NCI-H1048 (cell line): Measurements from ENCODE around the gene CPEB4.

ENCODE experiments used
- DNase-seq: peaks from one replicate; lab custom pipeline; 2025; lab: John Stamatoyannopoulos, UW

Gene CPEB4

DNA sequence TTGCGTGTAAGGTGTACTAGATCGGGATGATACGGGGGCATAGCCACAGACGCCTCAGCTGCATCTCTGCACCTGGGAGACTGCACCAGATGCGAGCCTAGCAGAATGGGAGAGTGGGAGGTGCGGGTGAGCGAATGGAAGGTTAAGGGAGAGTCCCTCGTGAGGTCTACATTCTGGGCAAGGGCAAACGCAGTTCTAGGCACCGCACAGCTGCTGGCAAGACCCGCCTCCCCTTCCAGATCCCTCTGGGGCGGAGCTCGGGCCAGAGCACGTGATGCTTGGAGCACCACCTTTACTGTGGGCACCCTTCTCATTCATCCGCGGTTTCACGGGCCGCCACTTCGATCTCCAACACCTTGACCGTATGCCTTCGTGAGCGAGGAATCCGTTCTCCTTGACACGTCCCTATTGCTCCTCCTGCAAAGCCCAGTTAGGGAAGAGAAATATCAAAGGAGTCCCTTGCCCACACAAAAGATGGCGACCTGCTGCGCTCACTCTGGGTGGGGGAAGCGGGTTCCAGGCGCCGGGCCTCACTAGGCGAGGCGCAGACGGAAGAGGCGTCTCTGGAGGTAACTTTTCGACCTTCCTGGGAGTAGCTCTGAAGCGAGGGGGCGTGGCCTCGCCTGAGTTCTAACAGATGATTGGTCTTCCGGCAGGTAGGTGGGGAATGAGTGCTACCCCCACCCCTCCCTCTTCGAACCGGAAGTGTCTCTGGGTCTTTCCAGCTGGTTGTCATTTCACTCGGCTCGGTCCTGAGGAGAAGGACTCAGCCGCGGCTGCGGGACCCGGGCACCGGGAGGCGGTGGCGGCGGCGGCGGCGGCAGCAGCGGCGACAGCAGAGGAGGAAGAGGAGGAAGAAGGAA, at the start of gene CPEB4:
TSS of gene CPEB4 (plus strand) at position 740 of the 863 bp plus-strand sequence. CDS start 1,385 bp downstream, outside the sequence.
- DNase-seq, result peak; percentile 90

DNA sequence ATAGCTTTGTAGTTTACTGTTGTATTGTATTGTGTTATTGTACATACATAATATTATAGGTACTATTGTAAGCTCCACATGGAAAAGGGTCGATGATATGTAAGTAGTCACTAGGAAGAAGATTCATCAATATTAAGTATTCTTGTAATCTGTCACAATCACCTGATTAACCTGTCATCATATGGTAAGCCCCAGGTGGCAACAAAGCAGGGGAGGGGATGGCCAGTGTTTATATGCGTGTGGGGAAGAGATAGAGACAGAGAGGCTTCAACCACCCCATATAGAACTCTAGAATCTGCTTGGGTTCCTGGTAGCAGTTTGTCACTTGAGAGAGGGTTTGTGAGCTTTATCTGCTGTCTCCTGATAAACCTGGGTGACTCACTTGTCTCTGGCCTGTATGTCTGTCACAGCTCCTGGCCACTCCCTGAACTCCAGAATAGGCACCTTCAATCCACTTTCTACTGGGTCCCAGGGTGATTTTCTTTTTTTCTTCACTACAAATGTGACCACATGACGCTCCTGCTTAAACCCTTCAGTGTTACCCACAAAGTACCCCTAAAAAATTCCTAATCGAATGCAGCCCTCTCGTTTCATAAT, 48.9 kb upstream of the CPEB4 start:
- DNase-seq, result no peak

DNA sequence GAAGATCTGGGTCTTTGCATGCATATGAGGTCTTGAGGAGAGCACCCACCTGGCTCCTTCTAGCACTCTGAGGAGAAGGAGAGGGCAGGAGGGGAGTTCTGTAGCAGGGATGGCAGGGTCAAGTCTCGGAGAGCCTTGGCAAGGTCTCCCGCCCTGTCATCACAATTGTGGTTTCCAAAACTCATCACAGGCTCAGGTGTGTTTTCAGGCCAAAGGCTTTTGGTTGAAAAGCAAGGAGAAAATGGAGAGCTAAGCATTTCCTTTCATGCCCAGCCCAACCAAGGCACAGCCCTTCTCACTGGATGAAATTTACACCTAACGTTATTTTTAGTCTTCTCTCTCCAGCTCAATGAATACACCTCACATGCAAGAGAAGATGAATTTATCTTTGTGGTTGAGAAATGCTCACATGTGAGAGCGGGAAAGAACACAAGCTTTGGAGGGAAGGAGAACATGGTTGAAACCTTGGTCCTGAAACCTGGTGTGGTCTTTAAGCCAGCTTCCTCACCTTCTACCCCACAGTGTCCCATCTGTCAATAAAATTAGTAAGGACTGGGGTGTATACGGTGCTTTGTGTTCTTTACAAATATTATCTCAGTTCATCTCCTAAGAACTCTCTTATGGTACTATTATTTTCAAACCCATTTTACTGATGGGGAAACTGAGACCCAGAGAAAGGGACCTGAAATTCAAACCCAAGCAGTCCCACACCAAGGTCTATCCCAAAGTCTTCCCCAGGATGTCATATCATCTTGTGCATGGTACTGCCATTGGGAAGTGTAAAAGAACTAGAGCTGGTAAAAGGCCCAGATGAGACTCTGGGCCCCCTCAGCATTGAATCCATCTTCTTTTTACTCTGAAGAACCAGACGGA, 47.8 kb upstream of the CPEB4 start:
- no peak for DNase-seq

DNA sequence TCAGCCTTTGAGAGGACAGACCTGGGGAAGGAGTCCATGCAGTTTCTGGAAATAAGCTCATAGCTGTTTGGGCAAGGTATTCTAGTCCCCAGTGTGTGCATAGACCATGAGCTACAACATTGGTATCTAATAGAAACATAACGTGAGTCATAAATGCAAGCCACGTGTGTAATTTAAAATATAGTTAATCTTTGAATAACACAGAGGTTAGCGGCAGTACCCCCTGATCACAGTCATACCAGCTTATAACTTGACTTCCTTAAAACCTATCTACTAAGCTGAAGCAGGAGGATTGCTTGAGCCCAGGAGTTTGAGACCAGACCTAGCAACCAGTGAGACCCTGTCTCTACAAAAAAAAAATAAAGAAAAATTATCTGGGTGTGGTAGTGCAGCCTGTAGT, 46.4 kb upstream of the CPEB4 start:
- no peak for DNase-seq

DNA sequence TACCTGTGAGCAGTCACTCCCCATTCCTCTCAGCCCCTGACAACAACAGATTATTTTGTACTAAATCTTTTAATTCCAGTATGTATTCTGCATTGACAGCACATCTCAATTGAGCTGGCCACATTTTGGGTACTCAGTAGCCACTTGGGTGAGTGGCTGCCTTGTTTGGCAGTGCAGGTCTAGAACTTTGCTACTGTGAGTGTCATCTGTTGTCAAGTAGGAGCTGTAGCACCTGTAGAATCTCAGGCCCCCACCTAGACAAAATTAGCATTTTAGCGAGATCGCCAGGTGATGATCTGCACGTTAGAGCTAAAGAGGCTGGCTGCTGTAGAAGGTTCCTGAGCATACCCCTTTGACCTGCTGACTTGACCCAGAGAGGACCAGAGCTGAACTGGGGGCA, 44.4 kb upstream of the CPEB4 start:
- no peak for DNase-seq

DNA sequence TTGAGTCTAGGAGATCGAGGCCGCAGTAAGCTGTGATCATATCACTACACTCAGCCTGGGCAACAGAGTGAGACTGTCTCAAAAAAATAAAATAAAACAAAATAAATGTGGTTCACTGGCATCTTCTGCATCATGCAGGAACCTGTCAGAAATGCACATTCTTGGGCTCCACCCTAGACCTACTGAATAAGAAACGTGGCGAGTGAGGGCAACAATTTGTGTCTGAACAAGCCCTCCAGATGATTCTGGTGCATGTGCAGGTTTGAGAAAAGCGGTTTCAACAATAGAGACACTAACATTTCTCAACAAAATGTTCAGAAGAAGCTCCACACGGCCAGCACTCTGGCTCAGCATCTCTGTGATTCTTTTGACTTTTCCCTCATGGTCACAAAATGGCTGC, 42.8 kb upstream of the CPEB4 start:
- no peak for DNase-seq

DNA sequence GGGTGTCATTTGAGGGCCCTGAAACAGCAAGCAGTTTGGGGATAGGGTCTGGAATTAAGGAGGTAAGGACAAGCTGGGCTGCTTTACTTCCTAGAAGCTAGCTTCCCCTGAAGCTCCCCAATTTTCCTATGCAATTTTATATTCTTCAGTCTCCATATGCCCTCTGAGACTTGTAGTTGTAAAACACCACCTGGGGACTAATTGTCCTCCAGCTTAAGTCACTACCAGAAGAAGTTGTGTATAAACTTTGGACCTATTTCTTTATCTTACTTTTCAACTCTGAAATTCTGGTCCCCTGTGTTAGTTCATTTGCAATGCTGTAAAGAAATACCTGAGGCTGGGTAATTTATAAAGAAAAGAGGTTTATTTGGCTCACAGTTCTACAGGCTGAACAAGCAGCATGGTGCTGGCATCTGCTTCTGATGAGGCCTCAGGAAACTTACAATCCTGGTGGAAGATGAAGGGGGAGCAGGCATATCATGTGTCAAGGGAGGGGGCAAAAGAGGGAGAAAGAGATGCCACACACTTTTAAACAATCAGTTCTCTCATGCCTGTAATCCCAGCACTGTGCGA, 41.1 kb upstream of the CPEB4 start:
- DNase-seq, result no peak

DNA sequence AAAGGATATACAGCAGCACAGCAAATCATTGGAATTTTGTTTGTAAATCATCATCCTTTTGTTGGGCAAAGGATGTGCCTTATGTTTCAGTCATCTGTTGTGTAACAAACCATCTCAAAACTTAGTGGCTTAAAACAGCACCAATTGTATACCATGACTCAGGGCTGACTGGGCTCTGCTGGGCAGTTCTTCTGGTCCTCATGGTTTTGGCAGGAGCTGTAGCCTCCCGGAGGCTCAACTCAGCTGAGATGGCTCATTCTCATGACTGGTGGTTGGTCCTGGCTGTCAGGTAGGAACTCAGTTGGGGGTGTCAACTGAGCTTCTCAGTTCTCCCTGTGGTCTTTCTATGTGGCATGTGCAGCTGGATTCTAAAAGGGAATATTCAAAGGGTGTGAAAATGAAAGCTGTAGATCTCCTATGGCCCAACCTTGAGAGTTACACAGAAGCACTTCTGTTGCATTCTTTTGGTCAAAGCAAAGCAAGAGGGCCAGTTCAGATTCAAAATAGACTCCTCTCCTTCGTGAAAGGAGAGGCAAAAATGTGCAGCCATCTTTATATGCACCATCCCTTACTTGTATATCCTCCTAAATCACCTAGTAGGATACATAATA, 39.1 kb upstream of the CPEB4 start:
- DNase-seq, result no peak

DNA sequence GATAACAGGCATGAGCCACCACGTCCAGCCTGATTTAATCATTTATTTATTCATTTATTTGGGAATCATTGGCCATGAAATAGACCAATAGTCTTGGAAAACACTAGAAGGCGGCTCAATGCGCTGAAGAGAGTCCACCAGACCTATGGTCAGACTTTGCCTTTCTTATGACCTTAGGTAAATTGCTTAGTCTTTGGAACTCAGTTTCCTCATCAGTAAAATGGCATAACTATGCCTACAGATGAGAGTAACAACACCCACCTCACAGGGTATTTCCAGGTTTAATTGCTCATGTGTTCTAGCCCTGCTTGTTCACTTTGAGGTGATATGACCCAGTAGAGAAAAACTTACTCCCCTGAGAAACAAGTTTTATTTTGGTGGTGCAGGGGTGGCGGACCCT, 38.2 kb upstream of the CPEB4 start:
- no peak for DNase-seq

DNA sequence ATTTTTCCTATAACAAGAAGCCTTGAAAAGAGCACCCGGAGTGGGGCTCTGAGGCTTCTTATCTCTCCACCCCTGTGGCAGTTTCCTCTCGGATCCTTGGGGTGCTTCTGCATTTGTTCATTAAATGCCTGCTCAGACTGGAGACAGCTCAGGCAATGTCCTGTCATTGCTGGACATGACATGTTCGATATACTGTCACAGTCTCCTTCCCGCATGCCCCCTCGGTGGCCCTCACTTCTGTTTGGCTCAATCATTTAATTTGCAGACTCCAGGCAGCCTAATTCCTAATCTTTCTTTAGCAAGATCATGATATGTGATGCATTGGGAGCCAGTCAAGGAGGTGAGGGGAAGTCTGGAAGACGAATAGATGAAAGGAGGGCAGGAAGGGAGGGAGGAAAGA, 37.5 kb upstream of the CPEB4 start:
- no peak for DNase-seq

DNA sequence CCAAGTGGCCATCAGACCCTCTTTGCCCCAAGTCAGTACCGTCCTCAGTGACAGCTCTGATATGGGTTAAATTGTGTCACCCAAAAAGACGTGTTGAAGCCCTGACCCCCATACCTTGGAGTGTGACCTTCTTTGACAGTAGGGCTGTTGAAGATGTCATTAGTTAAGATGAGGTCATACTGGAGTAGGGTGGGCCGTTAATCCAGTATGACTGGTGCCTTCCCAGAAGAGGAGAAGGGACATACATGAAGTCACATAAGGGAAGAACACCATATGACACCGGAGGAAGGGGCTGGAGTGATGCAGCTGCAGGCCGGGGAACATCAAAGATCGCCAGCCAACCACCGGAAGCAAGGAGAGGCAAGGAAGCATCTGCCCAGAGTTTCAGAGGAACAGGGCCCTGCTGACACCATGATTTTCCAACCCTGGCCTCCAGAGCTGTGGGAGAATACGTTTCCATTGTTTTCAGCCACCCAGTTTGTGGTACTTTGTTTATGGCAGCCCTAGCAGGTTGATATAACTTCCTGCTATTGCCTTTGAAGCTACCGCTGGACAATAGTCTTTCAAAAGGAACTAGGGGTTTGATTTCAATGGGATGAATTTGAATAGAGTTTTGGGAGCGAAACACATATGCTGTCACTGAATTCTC, 36.4 kb upstream of the CPEB4 start:
- no peak for DNase-seq

DNA sequence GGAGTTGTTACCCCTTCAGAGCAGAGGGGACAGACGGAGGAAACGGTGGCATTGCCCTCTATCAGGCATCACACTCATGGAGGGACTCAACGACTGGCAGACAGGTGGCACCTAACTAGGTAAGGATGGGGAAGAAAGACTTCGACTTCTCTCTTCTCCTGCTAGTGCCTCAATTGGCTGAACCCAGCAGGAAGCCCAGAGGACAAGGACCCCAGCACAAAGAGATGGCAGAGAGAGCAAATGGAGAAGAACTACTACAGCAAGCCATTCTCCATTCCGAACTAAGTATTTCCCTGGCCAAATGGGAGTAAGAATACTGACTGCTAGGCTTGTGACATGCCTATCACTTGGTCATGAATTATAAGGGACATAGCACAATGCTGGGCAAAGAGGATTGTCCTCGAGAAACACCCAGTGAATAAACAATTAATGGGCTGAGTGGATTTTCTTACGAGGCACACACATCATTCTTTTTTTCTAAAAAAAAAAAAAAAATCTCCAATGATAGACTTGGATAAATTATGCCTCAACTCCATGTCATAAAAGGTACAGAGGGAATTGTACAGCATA, 35.3 kb upstream of the CPEB4 start:
- DNase-seq, result no peak

DNA sequence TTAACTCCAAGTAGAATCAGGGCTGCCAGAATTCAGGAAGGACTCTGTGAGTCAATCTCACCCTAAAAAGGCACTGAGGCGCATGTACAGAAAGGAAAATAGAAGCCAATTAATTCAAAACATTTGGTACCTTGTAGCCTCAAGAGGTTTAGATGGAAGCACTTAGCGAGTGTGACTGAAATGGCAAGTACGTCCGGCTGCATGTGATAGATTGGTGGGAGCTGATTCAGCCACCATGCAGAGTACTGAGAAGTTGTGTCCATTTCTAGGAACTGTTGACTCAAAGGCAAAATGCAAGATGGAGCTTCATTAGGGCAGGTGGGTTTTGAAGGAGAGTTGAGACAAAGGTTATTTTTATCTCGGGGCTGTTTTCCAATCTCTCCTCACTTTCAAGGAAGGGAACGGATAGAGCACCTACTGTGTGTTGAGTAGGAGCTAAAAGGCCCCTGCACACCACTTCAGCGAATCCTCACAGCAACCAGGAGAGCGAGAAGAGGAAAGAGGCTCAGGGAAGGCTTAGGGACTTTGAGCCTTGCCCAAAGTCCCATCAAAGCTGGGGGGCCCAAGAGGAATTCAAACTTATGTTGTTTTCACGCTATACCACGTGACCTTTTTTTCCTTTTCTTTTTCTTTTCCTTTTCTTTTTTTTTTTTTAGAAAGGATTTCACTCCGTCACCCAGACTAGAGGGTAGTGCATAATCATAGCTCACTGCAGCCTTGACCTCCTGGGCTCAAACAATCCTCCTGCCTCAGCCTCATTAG, 34.6 kb upstream of the CPEB4 start:
- DNase-seq, result no peak

DNA sequence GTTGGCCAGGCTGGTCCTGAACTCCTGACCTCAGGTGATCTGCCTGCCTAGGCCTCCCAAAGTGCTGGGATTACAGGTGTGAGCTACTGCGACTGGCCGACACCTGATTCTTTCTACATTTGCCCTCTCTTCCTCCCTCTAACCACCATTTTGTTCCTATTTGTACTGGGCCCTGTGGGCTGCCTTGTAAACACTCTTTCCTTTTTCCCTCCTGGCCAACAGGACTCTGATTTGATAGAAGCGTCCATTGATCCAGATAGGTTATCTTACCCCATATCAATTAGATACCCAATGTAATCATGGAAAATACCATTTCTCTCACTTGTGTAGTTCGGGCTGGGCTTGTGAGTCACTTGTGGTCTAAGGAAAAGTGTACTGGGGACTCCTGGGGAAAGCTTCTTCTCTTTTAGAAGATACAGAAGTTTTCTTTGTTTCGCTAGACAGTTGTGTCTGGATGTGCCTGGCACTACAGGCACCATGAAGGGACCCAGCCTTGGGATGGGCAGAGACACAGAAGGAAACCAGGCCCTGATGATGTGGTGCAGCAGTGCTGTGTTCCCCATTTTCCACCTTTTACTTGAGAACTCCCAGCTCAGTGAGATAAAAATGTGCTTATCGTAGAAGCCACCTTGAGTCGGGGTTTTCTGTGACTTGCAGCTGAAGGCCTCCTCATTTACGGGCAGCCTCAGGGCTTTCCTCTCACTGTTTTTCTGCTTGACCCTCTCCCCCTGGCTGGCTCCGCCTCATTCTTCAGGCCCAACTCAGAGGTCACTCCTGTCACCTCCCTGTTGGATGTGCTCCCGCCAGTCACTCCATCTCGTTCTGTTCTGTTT, 32.8 kb upstream of the CPEB4 start:
- no peak for DNase-seq

DNA sequence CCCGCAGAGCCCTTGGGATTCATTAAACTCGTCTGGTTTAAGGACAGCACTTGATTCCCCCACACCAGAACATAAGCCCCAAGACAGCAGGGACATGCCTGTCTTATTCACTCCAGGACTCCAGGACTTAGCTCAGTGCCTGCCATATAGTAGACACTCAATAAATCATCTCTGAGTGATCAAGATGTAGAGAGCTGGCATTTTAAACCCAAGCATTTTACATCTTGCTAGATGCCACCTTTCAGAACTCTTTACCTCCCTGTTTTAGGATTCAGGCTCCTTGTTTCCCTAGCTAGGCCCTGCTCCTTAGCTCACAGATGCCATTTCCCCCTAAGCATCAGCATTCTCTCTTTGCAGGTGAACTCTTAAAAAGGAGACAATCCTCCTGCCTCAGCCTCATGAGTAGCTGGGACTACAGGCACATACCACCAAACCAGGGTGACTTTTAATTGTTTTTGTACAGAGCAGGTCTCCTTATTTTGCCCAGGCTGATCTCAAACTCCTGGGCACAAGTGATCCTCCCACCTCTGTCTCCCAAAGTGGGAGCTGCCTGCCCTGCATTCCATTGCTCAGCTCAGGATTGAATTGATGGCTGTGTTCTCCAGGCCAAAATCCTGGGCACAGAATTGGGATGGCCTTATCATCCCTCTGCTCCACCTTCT, 32.0 kb upstream of the CPEB4 start:
- DNase-seq, result no peak

DNA sequence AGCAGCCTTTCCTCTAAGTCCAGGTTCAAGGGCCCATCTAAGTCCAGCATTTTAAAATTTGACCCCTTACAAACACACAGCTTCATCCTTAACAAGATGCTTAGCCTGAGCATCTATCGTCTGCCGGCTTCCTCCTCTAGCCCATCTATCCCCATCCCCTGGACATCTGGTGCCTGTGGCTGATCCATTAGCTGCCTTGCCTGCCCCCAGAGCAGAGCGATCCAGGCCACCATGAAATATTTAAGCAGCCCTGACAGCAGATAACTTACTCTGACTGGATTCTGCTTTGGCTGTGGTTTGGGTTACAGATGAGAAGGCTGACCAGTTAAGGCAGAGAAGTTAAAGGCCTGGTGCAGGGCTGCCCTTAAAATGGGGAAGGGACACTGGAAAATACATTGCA, 30.9 kb upstream of the CPEB4 start:
- DNase-seq, result no peak

DNA sequence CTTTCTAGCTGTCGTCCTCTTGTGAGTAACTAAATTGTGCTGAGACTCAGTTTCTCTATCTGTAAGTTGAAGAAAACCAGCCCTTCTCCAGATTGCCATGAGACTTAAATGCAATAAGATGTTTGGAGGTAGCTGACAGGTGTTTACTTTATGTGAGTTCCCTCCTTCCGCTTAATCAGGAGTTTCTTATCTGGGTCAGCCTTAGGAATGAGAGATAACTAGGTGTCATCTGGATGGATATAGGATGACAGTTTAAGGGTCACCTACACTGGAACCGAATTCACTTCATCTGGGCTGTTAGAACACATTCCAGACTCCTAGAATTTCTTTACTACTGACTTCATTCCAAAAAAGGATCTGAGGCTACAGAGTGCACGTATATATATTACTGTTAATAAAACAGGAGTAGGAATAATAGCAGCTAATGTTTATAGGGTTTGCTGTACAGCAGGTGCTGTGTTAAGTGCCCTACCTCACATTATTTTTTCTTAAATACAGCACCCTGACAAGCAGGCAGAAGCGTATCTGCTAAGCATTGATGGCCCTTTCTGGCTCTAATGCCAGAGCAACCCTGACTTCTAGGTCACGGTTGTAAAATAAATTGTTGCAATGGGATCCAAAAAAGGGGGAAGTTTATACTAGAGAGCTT, 30.0 kb upstream of the CPEB4 start:
- no peak for DNase-seq

DNA sequence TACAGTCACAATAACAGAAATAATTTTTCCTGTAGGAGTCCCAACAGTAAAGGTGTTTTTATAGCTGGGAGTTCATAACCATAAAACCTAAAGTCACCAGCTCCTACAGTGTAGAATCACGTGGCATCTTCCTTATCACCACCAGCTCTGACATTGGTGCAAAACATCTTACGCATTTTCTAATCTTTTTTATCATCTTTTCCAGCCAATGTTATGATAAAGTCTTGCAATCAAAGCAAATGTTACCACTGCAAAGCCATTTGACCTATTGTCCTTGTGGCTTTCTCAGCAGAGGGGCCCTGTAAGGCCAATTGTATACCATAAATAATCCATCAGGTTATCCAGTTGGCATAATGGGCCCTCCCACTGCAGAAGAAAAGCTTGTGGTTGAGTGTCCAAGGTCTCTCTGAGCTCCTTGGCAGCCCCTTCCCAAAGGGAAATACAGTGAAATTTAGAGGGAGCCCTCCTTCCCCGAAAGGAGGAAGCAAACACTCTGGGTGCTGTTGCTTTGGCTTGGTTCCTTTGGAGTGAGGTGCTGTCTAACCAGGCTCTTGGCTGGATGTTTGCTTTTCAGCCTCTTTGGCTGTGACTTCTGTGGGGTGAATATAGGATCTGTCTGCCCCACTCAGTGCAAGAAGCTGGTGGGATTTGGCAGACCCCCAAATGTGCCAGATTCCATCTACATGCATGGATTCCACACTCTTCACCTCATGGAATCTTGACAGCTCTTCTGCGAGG, 29.3 kb upstream of the CPEB4 start:
- no peak for DNase-seq
